ENCODE data around the gene TMCC3. TPM values are rescaled to one million over a fixed set of nuclear protein-coding genes. Genes with fewer than 3 reads are reported as not detected.

Gene TMCC3
- total RNA-seq, 1 experiment from 2014 or later: 0.82 TPM

DNA sequence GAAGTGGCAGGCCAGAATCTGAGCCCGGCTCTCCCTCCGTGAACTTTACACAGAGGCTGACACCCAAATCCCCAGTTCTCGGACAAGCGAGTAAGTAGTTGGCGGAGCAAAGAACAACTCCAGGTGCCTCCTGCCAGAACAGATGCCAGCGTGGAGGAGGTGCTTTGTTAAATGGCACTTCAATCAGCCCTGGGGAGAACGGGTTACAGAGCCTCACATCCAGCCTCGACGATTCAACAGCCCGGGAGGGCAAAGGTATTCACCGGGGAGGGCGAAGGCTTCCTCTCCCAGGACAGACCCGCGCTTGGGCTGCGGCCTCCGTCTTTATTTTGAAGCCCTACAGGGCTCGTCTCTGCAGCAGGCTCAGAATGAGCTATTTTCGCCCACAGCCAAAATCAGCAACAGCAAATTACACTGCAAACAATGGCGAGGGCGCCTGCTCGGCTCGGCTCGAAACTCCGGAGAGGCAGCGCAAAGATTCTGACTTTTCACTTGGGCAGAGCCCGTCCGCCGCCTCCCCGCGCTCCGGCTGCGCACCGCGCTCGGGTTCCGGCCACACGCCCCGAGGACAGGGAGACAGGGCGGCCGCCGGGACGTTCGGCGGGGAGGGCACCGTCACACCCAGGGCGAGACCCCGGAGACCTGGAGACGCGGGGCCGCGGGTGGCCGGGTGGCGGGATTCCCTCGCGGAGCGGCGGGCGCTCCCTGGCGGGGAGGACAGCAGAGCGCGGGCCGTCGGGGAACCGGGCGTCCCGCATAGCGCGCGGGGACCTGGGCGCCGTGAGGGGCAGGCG is 811 bp downstream of the TMCC3 start:
- H3K27me3 ChIP-seq (ENCODE audit: low read length): no peaks in the 10 kb centered on the region
- no peaks in the 10 kb centered on the region for H3K36me3 ChIP-seq (ENCODE audit: insufficient read depth, low read length)
- H3K4me1 ChIP-seq (ENCODE audit: low read length): no peaks in the 10 kb centered on the region
- no peak overlapping the region for H2AFZ ChIP-seq (ENCODE audit: low read length)
- H3K79me2 ChIP-seq (ENCODE audit: low read length): no peaks in the 10 kb centered on the region
- H4K20me1 ChIP-seq (ENCODE audit: insufficient read depth, low read depth, low read length): no peaks in the 10 kb centered on the region
- H3K9me2 ChIP-seq (replicated peaks; ENCODE audit: insufficient read depth, low read length): no peaks in the 10 kb centered on the region
- H3K4me2 ChIP-seq (ENCODE audit: low read depth, low read length, poor library complexity, severe bottlenecking): no peak overlapping the region
- no peaks in the 10 kb centered on the region for H3K9me3 ChIP-seq (ENCODE audit: low read length)
- H3K27ac ChIP-seq (ENCODE audit: low read length): no peak overlapping the region
- no peak overlapping the region for H3K4me3 ChIP-seq (ENCODE audit: low read length)
- no peak for DNase-seq
- no peak overlapping the region for H3K9ac ChIP-seq (ENCODE audit: low read length)

DNA sequence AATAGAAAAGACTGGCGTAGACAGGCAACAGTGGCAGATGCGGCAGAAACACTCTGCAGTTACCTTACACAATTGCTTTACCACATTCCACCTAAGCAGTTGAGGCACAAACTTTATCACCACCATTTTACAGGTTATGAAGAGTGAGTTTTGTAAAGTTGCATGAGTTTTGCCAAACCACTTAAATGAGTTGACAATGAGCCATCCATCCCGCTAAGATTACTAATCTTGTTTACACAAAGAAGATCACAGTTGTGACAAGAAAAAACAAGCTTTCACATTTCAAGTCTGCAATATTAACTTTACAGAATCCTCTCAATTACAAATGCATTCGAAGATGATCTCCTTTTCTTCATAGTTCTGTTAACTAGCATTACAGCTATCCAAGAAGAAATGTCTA is 1.8 kb downstream of the TMCC3 start:
- H3K9me3 ChIP-seq (ENCODE audit: low read length): no peaks in the 10 kb centered on the region
- H3K4me1 ChIP-seq (ENCODE audit: low read length): no peaks in the 10 kb centered on the region
- no peak overlapping the region for H3K4me3 ChIP-seq (ENCODE audit: low read length)
- H3K4me2 ChIP-seq (ENCODE audit: low read depth, low read length, poor library complexity, severe bottlenecking): no peak overlapping the region
- H3K36me3 ChIP-seq (ENCODE audit: insufficient read depth, low read length): no peaks in the 10 kb centered on the region
- H3K9ac ChIP-seq (ENCODE audit: low read length): no peak overlapping the region
- no peaks in the 10 kb centered on the region for H3K9me2 ChIP-seq (replicated peaks; ENCODE audit: insufficient read depth, low read length)
- DNase-seq: no peak
- no peaks in the 10 kb centered on the region for H3K27me3 ChIP-seq (ENCODE audit: low read length)
- no peaks in the 10 kb centered on the region for H3K79me2 ChIP-seq (ENCODE audit: low read length)
- H4K20me1 ChIP-seq (ENCODE audit: insufficient read depth, low read depth, low read length): no peaks in the 10 kb centered on the region
- no peak overlapping the region for H3K27ac ChIP-seq (ENCODE audit: low read length)
- H2AFZ ChIP-seq (ENCODE audit: low read length): no peak overlapping the region

DNA sequence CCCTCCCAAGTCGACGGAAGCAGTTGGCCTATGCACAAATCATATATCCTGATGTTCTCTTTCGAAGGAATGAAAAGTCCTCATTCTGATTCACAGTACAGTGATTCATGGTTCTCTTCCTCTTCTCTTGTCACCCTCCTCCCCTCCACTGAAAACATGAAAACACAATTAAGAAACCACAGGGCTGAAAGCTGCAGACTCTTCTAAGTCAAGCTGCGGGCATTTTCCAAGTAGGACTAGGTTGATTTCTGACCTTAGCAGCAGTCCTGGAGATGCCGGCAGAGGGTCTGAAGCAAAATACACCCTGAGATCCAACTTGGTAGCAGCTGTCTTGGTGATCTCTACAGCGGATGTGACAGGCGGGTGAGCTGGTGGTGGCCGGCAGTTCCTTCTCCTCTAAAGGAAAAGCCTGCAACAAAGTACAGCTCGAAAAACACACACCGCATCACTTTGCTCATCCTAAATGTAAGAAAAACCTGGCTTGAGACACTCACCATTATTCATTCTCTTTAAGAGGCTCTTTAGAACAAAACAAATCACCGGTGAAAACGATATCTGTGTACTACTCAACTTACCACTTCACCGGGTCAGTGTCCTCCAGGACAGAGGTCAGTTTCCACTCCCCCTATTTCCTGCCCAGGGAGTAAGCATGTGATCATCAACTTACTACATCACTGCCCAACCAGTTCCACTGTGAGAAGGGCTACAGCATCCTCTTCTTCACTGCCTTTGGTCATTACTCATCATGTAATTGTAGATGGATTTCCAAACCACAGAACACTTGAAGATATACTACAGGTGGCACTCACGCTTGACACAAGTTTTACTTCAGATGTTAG is 6.0 kb downstream of the TMCC3 start:
- no peak overlapping the region for H3K27ac ChIP-seq (ENCODE audit: low read length)
- H3K9me2 ChIP-seq (replicated peaks; ENCODE audit: insufficient read depth, low read length): no peaks in the 10 kb centered on the region
- no peaks in the 10 kb centered on the region for H3K79me2 ChIP-seq (ENCODE audit: low read length)
- H3K9ac ChIP-seq (ENCODE audit: low read length): no peak overlapping the region
- H3K36me3 ChIP-seq (ENCODE audit: insufficient read depth, low read length): no peaks in the 10 kb centered on the region
- no peak overlapping the region for H3K4me2 ChIP-seq (ENCODE audit: low read depth, low read length, poor library complexity, severe bottlenecking)
- no peaks in the 10 kb centered on the region for H3K9me3 ChIP-seq (ENCODE audit: low read length)
- H3K4me3 ChIP-seq (ENCODE audit: low read length): no peak overlapping the region
- DNase-seq: no peak
- no peak overlapping the region for H2AFZ ChIP-seq (ENCODE audit: low read length)
- no peaks in the 10 kb centered on the region for H4K20me1 ChIP-seq (ENCODE audit: insufficient read depth, low read depth, low read length)
- no peaks in the 10 kb centered on the region for H3K4me1 ChIP-seq (ENCODE audit: low read length)
- H3K27me3 ChIP-seq (ENCODE audit: low read length): no peaks in the 10 kb centered on the region

DNA sequence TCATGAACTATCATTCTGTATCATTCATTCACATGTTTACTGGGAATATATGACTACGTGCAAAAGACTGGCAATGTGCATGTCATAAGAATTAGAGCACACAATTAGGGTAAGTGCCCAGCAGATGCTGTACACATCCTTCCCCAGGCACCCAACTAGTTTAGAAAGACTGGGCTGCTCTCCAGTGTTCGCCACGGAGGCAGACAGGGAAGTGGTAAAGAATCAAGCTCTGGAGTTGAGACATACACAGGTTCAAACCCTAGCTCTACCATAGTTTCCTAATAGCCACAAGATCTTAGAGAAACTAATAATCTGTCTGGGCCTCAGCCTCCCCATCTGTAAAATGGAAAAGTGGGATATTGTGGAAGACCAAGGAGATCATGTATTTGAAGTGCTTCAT is 6.8 kb downstream of the TMCC3 start:
- no peaks in the 10 kb centered on the region for H4K20me1 ChIP-seq (ENCODE audit: insufficient read depth, low read depth, low read length)
- no peak for DNase-seq
- H3K27me3 ChIP-seq (ENCODE audit: low read length): no peaks in the 10 kb centered on the region
- no peak overlapping the region for H2AFZ ChIP-seq (ENCODE audit: low read length)
- H3K4me2 ChIP-seq (ENCODE audit: low read depth, low read length, poor library complexity, severe bottlenecking): no peak overlapping the region
- no peaks in the 10 kb centered on the region for H3K9me3 ChIP-seq (ENCODE audit: low read length)
- no peaks in the 10 kb centered on the region for H3K9me2 ChIP-seq (replicated peaks; ENCODE audit: insufficient read depth, low read length)
- no peaks in the 10 kb centered on the region for H3K79me2 ChIP-seq (ENCODE audit: low read length)
- no peaks in the 10 kb centered on the region for H3K4me1 ChIP-seq (ENCODE audit: low read length)
- no peak overlapping the region for H3K9ac ChIP-seq (ENCODE audit: low read length)
- no peak overlapping the region for H3K4me3 ChIP-seq (ENCODE audit: low read length)
- H3K36me3 ChIP-seq (ENCODE audit: insufficient read depth, low read length): no peaks in the 10 kb centered on the region
- no peak overlapping the region for H3K27ac ChIP-seq (ENCODE audit: low read length)

DNA sequence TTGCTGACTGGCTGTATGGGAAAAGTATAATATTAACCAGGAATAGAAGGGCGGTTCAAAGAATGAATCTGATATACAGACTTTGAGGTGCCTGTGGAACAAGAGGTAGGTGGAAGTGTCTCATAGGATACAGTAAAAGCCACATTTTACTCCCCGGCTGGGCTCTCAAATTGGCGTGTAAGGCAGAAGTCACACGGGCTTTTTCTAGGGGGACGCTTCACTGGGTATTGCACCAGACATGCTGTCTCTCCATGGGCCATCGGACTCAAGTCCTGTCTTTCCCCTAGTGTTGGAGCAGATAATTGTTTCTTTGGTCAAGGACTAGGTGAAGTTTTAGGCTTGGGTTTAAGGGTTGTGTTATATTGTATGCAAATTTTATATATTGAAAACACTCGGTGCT is 9.1 kb downstream of the TMCC3 start:
- Histone ChIP-seq H3K9ac (ENCODE audit: low read length) (no peak overlapping the region), H2AFZ (ENCODE audit: low read length) (no peak overlapping the region), H3K9me3 (ENCODE audit: low read length) (no peaks in the 10 kb centered on the region), H3K36me3 (ENCODE audit: insufficient read depth, low read length) (no peaks in the 10 kb centered on the region), H3K4me1 (ENCODE audit: low read length) (no peaks in the 10 kb centered on the region), H3K4me2 (ENCODE audit: low read depth, low read length, poor library complexity, severe bottlenecking) (no peak overlapping the region), H4K20me1 (ENCODE audit: insufficient read depth, low read depth, low read length) (no peaks in the 10 kb centered on the region), H3K9me2 (replicated peaks; ENCODE audit: insufficient read depth, low read length) (no peaks in the 10 kb centered on the region), H3K27ac (ENCODE audit: low read length) (no peak overlapping the region), H3K27me3 (ENCODE audit: low read length) (no peaks in the 10 kb centered on the region), H3K79me2 (ENCODE audit: low read length) (no peaks in the 10 kb centered on the region), H3K4me3 (ENCODE audit: low read length) (no peak overlapping the region)
- DNase-seq: no peak

DNA sequence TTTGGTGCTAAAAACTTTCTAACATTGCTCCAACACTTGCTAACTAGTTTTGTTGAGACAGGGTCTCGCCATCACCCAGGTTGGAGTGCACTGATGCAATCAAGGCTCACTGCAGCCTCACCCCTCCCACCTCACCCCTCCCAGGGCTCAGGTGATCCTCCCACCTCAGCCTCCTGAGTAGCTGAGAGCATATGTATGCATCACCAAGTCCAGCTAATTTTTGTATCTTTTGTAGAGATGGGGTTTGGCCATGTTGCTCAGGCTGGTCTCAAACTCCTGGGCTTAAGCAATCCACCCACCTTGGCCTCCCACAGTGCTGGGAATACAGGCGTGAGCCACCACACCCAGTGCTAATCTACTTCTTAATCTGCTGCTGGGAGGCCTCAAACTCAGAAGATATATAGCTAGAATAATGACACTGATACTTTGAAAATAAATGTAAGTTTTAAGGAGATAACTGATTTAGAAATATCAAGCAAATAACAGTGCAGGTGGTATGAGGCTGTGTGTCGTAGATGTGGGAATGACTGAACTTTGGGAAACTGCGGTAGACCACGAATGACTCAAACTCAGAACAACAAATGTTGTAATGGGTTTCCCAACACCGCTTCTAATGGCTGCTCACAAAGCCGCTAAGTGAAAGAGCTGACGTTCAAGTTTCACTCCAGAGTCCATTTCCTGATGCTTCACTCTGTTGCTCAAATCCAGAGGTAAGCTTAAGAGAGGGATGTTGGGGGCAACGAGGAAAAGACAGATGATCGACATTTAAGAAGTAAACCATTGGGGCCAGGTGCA is 10.0 kb downstream of the TMCC3 start:
- no peaks in the 10 kb centered on the region for H3K9me3 ChIP-seq (ENCODE audit: low read length)
- H3K36me3 ChIP-seq (ENCODE audit: insufficient read depth, low read length): no peaks in the 10 kb centered on the region
- H4K20me1 ChIP-seq (ENCODE audit: insufficient read depth, low read depth, low read length): no peaks in the 10 kb centered on the region
- no peaks in the 10 kb centered on the region for H3K4me1 ChIP-seq (ENCODE audit: low read length)
- no peak overlapping the region for H3K27ac ChIP-seq (ENCODE audit: low read length)
- no peaks in the 10 kb centered on the region for H3K79me2 ChIP-seq (ENCODE audit: low read length)
- no peak overlapping the region for H3K4me2 ChIP-seq (ENCODE audit: low read depth, low read length, poor library complexity, severe bottlenecking)
- DNase-seq: no peak
- no peak overlapping the region for H3K9ac ChIP-seq (ENCODE audit: low read length)
- H3K27me3 ChIP-seq (ENCODE audit: low read length): no peaks in the 10 kb centered on the region
- H3K9me2 ChIP-seq (replicated peaks; ENCODE audit: insufficient read depth, low read length): no peaks in the 10 kb centered on the region
- H2AFZ ChIP-seq (ENCODE audit: low read length): no peak overlapping the region
- no peak overlapping the region for H3K4me3 ChIP-seq (ENCODE audit: low read length)

DNA sequence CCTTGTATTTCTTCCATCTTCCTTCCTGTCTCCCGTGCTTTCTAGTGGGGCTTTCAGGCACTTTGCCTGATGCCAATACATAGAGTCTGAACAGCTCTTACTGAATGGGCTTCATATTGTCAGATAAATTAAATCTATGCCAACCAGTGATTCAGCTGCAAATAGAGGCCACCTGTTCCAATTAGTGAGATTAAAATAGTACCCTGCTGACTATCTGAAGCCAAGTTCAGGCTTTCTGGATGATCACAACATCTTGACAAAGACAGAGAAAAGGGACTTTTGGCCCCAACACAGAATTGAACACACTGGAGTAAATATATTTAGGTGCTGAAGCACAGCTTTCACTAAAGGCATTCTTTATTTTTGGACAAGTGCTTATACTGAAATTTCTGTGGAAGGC is 11.8 kb downstream of the TMCC3 start:
- H3K79me2 ChIP-seq (ENCODE audit: low read length): no peaks in the 10 kb centered on the region
- H3K27ac ChIP-seq (ENCODE audit: low read length): no peak overlapping the region
- no peak overlapping the region for H2AFZ ChIP-seq (ENCODE audit: low read length)
- H3K9me3 ChIP-seq (ENCODE audit: low read length): no peaks in the 10 kb centered on the region
- H3K9ac ChIP-seq (ENCODE audit: low read length): no peak overlapping the region
- no peak for DNase-seq
- H3K27me3 ChIP-seq (ENCODE audit: low read length): no peaks in the 10 kb centered on the region
- no peaks in the 10 kb centered on the region for H3K9me2 ChIP-seq (replicated peaks; ENCODE audit: insufficient read depth, low read length)
- no peak overlapping the region for H3K4me3 ChIP-seq (ENCODE audit: low read length)
- no peaks in the 10 kb centered on the region for H3K4me1 ChIP-seq (ENCODE audit: low read length)
- H4K20me1 ChIP-seq (ENCODE audit: insufficient read depth, low read depth, low read length): no peaks in the 10 kb centered on the region
- H3K4me2 ChIP-seq (ENCODE audit: low read depth, low read length, poor library complexity, severe bottlenecking): no peak overlapping the region
- H3K36me3 ChIP-seq (ENCODE audit: insufficient read depth, low read length): no peaks in the 10 kb centered on the region
